ENCODE results near the gene IL2RA. TPM values are rescaled to one million over a fixed set of nuclear protein-coding genes. Genes with fewer than 3 reads are reported as not detected.

Gene IL2RA
- total RNA-seq, 2 donors from 2014 or later: 0.61 to 1.8 TPM

Other genes with a start within 250 kb of the IL2RA start
- gene GDI2, start 248.9 kb downstream of the IL2RA start, total RNA-seq: 100 to 1,000 TPM; 211 to 218 TPM
- gene ANKRD16, start 172.5 kb downstream of the IL2RA start, total RNA-seq: 1 to 10 TPM; 6.7 to 7.1 TPM
- 10 to 100 TPM; 75.3 to 89.7 TPM for gene FBH1, start 172.1 kb downstream of the IL2RA start, total RNA-seq
- 10 to 100 TPM; 15.4 to 19.6 TPM for gene IL15RA, start 84.8 kb downstream of the IL2RA start, total RNA-seq
- 10 to 100 TPM; 71.7 to 90.7 TPM for gene RBM17, start 26.7 kb upstream of the IL2RA start, total RNA-seq
- gene PFKFB3, start 140.6 kb upstream of the IL2RA start, total RNA-seq: 10 to 100 TPM; 19.1 to 20.2 TPM